A549 treated with CpdA at 1 μM for 4 hours (cell line): Measurements from ENCODE around the gene NECTIN3. TPM values are rescaled to one million over a fixed set of nuclear protein-coding genes. Genes with fewer than 3 reads are reported as not detected.

ENCODE experiments used
- total RNA-seq: library from RNA; stranded (reverse); fragments of 200-300 nt; extraction: Qiagen RNA extraction; gene quantifications from 5 replicates; pipeline ENCODE4 v1.2.3, GENCODE V29; 2022; ENCODE audit warnings: low read depth

NECTIN3 gene
- 18.6 to 29.3 TPM (median 26.9 TPM) in 5 replicates for total RNA-seq

GRCh38 chr3:111071257-111072030 lies at the start of gene NECTIN3:
TSS of gene NECTIN3 (plus strand) at chr3:111071816. CDS start at chr3:111072018, 202 bp downstream.

